Esophagus muscularis mucosa (tissue), 4 donors: Measurements from ENCODE around the gene ZMIZ1.

Experiments
- EP300 ChIP-seq: sonication (generic); formaldehyde crosslinking; IDR thresholded peaks from one replicate; pipeline ENCODE4 v1.6.1; 2017; ENCODE audit warnings: antibody characterized with exemption
- POLR2A ChIP-seq: fragments of 450-650 bp; IDR thresholded peaks from one replicate; pipeline ENCODE4 v1.6.1; 2017; ENCODE audit warnings: antibody characterized with exemption, moderate library complexity, mild to moderate bottlenecking, low read depth
- POLR2AphosphoS5 ChIP-seq, 2 donors: sonication (generic); formaldehyde crosslinking; IDR thresholded peaks; one replicate each; pipeline ENCODE4 v1.6.1; 2017; ENCODE audit warnings: antibody characterized with exemption in 2 of 2
- TF ChIP-seq, protein P1 (sequence below), 3 experiments: fragments of 200-600 bp in 2 of 3; fragments of 450-650 bp in 1 of 3; sonication (generic) in 2 of 3; IDR thresholded peaks; one replicate each; pipeline ENCODE4 v1.5.1; 2017 to 2019; ENCODE audit warnings: antibody characterized with exemption in 3 of 3, mild to moderate bottlenecking in 2 of 3, moderate library complexity in 1 of 3

DNA sequence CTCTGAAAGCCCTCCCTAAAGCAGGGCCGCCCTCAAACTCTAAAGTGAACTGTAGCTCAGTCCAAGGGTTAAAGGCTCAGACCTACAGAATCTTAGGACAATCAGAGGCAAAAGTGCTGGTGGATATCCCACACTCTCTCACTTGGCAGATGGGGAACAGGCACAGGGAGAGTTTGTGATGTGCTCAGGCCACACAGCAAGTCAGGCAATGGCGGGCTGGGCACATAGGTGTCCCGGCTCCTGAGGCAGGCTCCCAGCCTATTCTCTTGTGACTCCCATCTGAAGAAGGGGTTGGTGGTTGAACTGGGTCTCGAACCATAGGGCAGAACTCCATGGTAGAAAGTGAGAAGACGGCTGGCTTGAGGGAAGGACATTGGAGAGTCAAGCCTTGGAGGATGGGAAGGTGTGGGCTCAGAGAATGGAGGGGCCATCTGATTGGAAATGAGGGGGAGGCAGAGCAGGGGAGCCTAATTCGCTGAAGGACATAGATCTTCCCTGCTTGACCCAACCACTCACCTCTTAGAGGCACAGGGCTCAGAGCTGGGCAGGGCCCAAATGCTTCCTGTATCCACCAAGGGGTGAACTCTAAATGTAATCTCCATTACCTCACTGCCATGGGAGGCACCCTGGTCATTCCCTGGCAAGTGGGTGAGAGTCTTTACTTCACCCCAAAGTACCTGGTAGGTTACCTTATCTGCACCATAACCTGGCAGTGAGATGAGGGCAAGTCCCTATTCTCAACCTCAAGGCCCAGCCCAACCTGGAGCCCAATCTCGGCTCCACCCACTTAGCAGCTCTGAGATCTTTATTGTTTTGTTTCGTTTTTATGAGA lies 4.9 kb upstream of the ZMIZ1 start:
- no peak for TF ChIP-seq POLR2AphosphoS5 (IDR thresholded peaks at IDR 0.05)
- TF ChIP-seq, protein P1, sequence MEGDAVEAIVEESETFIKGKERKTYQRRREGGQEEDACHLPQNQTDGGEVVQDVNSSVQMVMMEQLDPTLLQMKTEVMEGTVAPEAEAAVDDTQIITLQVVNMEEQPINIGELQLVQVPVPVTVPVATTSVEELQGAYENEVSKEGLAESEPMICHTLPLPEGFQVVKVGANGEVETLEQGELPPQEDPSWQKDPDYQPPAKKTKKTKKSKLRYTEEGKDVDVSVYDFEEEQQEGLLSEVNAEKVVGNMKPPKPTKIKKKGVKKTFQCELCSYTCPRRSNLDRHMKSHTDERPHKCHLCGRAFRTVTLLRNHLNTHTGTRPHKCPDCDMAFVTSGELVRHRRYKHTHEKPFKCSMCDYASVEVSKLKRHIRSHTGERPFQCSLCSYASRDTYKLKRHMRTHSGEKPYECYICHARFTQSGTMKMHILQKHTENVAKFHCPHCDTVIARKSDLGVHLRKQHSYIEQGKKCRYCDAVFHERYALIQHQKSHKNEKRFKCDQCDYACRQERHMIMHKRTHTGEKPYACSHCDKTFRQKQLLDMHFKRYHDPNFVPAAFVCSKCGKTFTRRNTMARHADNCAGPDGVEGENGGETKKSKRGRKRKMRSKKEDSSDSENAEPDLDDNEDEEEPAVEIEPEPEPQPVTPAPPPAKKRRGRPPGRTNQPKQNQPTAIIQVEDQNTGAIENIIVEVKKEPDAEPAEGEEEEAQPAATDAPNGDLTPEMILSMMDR (IDR thresholded peaks at IDR 0.05) = no peak
- no peak for TF ChIP-seq EP300
- no peak for TF ChIP-seq POLR2A
